ENCODE results near the gene CELSR1.

The CELSR1 gene

GRCh38 chr22:46347646-46348045 lies 189.8 kb downstream of the CELSR1 start:
- DNase-seq (ENCODE audit: low read depth, low spot score), result no peak
- H3K27ac ChIP-seq, result no peak overlapping the region

DNA sequence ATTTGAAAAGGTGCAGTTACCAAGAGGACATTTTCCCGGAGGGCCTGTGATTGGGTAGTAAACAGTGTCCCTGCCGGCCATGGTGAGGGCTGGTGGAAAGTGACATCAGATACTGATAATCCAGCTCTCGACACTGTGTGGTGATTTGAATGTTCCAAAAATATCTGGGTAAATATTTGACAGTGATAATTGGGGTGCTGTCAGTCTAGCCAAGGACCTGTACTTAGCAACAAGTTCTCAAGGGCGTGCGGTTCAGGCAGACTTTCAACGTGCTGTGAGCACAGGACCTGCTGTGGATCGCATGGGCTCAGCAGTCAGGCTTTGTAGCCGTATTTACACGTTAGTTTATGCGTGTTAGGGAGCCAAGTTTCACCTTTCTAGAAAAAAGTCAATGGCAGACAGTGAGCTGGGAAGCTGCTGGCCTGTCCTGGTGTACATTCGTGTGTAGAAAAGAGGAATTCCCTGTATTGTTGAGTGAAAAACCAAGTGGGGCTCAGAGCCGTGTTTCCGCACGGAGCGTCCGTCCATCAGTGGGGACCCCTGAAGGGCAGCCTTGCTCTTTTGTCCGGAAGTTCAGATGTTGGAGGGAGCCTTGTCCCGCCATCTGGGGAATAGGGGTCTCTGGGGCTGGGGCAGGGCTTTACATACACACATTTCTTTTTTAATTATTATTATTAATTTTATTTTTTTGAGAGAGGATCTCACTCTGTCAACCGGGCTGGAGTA lies 190.6 kb downstream of the CELSR1 start:
- DNase-seq (ENCODE audit: low read depth, low spot score), result no peak

DNA sequence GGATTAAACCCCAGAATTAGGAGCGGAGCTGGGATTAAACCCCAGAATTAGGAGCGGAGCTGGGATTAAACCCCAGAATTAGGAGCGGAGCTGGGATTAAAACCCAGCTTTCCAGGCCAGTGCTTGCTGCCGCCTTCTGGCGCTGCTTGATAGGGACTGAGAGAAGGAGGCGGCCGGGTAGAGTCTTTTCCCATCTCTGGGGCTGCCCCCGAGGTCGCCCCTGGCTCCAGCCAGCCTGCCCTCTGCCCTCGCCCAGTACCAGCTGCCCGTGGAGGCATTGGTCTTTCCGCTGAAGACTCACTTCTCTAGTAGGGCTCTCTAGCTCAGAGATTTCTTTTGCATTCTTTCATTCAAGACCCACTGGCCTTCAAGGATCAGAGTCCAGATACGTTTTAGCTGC lies 196.7 kb downstream of the CELSR1 start:
- DNase-seq (ENCODE audit: low read depth, low spot score), result no peak
- no peak overlapping the region for H3K27ac ChIP-seq

More for the DNA sequence above, 190.6 kb downstream of the CELSR1 start:
- H3K27ac ChIP-seq, result no peak overlapping the region

DNA sequence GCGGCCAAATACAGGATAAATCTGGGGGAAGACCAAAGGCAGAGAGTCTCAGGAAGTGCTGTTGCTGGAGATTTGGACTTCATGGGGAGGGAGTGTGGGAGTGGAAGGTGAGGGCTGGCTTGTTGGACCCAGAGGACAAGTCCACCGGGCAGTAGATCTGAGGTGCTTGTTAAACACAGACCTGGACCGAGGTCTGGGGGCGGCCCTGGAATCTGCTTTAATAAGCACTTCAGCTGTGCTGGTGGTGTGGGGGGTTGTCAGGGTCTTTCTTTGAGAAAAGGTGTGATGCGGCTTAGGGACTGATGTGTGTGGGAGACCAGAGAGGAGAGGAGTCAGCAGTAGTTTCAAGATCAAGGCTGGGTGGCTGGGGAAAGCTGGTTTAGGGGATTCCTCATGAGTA lies 197.5 kb downstream of the CELSR1 start:
- H3K27ac ChIP-seq, result no peak overlapping the region
- no peak for DNase-seq (ENCODE audit: low read depth, low spot score)

GRCh38 chr22:46338636-46339035 lies 198.8 kb downstream of the CELSR1 start:
- H3K27ac ChIP-seq, result no peak overlapping the region
- DNase-seq (ENCODE audit: low read depth, low spot score), result no peak

GRCh38 chr22:46337870-46338269 lies 199.6 kb downstream of the CELSR1 start:
- no peak overlapping the region for H3K27ac ChIP-seq
- DNase-seq (ENCODE audit: low read depth, low spot score), result no peak

- H3K27ac ChIP-seq, result peak overlapping the region; percentile 64
- no peak for DNase-seq (ENCODE audit: low read depth, low spot score)
Measured at GRCh38 chr22:46336119-46337078, 201.0 kb downstream of the CELSR1 start.

- H3K27ac ChIP-seq, result peak within 1 kb of the TSS; percentile 64
- peak; percentile 41 for DNase-seq (ENCODE audit: low read depth, low spot score)
Measured at GRCh38 chr22:46335201-46336118, 202.0 kb downstream of the CELSR1 start, which contains the start of gene TRMU. Gene TRMU (plus strand): TSS chr22:46335714. CDS start chr22:46335765, 51 bp downstream.

GRCh38 chr22:46331496-46331895 lies 205.9 kb downstream of the CELSR1 start:
- no peak for DNase-seq (ENCODE audit: low read depth, low spot score)
- no peak overlapping the region for H3K27ac ChIP-seq

DNA sequence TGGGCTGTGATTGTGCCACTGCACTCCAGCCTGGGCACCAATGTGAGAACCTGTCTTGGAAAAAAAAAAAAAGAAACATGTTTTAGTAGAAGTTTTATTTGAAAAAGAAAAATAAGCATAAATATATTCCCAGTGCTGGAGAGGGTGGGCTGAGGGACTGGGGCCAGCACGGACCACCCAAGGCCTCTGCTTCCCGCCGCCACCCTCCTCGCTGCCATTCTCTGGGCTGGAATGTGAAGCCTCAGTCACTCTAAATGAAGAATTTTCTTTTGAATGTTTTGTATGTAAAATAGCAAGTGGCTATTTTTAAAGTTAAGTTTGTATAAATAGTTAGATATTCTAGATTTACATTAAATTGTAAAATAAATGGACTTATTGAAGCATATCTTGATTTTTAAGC lies 207.0 kb downstream of the CELSR1 start:
- DNase-seq (ENCODE audit: low read depth, low spot score), result no peak
- H3K27ac ChIP-seq, result no peak overlapping the region

DNA sequence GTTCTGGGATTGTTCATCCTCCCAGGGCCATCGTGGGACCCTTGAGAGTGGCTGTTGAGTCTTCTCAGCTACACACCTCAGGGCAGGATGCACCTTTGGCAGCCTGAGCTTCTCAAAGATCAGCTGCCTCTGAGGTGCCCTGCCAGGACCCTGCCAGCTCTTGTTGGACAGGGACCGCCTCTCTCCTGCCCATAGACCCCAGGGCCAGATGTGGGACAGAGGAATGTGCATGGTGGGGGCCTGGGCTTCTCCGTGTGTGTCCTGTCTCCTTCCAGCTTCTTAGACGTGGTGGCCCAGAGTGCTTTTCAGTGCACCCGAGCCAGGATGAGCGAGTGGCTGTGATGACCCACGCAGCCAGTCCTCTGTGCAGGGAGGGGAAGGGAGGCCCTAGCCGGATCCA lies 207.8 kb downstream of the CELSR1 start:
- H3K27ac ChIP-seq, result no peak overlapping the region
- DNase-seq (ENCODE audit: low read depth, low spot score), result no peak

GRCh38 chr22:46328797-46329196 lies 208.6 kb downstream of the CELSR1 start:
- no peak for DNase-seq (ENCODE audit: low read depth, low spot score)
- H3K27ac ChIP-seq, result no peak overlapping the region

DNA sequence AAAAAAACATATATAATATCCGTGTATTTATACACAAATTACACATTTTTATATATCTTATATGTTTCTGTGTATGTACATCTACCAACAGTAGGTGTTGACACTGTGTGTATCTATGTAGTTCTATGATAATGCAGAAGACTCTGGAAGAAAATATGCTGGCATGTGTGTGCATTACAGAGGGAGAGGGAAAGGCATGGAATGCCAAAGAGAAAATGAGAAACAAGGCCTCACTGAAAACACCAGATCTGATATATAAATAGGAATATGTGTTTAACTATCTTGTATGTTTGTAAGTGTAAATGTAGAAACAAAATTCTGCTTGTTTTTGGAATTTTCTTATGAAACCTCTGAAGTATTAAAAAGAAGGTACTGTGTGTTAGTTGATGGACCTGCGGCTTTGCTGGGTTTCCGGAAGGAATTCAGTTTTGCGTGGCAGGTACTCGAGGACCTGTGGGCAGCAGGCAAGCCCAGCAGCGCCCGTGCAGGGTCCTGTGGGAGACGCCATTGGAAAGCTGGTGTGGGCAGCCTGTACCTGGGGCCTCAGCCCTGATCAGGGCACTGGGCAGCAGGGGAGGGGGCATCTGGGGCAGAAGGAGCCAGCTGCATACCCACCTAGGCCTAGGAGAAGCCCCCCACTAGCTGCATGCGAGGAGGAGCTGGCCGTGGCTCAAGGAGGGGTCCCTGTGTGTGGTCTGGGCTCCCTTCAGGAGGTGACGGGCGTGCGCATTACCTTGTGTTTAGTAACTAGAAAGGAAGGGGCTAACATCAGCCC lies 209.5 kb downstream of the CELSR1 start:
- no peak overlapping the region for H3K27ac ChIP-seq
- no peak for DNase-seq (ENCODE audit: low read depth, low spot score)

DNA sequence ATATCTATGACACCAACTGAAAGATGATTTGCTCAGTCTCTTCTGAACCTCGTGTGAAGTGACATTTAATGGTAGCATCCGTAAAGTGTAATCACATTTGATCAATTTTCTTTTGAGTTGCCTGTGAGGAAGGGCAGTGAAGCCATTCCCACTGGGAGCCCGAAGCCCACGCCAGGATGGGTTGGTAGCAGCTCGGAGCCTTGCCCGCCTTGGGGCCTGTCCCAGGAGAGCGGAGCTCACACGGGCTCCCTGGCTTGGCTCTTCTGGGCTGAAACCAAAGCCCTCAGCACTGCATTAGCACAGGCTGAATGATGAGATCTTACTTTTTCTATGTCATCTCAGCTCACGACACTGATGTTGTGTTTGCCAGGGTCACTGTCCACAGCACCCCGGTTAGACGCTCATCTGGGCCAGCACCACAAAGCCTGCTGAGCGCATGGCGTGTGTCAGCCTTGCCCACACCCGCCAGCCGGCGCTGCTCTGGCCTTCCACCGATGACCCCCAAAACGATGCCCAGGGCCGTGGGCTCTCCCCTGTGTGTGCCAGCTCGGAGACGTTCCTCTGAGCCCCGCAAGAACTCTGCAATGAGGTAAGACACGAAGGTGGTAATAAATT lies 211.2 kb downstream of the CELSR1 start:
- DNase-seq (ENCODE audit: low read depth, low spot score), result no peak
- no peak overlapping the region for H3K27ac ChIP-seq

DNA sequence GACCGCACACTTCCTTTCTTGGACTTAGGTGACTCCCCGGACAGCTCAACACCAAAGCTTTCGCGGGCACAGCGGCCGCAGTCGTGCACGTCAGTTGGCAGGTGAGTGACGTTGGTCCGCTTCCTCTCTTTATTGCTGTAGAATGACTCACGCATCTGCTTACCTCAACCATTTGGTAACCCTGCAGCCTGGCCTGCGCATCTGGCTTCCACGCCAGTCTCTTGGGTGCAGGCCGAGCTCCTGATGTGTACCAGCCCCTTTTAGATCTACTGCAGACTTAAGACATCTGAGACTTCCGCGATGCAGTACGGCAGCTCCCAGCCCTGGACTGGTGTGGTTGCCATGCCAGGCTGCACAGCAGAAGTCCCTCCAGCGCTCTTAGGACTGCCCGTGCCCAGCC lies 214.3 kb downstream of the CELSR1 start:
- no peak overlapping the region for H3K27ac ChIP-seq
- no peak for DNase-seq (ENCODE audit: low read depth, low spot score)

DNA sequence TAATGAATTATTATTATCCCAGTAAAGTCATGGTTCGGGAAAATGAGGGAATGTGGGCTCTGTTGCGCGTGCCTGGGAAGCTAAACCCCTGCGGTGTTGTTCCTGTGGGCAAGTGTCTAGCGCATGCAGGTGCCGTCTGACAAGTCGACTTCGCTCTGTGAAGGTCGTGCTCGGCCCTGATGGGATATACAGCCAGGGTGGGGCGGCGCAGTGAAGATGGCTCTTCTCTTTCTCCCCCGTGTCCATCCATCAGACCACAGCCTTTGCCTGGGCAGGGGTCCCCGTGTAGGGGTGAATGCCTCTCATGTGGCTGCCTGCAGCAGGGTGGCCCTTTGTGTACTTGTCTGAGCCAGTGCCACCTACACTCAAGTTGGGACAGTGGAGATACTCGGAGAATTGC lies 214.7 kb downstream of the CELSR1 start:
- no peak for DNase-seq (ENCODE audit: low read depth, low spot score)
- no peak overlapping the region for H3K27ac ChIP-seq

DNA sequence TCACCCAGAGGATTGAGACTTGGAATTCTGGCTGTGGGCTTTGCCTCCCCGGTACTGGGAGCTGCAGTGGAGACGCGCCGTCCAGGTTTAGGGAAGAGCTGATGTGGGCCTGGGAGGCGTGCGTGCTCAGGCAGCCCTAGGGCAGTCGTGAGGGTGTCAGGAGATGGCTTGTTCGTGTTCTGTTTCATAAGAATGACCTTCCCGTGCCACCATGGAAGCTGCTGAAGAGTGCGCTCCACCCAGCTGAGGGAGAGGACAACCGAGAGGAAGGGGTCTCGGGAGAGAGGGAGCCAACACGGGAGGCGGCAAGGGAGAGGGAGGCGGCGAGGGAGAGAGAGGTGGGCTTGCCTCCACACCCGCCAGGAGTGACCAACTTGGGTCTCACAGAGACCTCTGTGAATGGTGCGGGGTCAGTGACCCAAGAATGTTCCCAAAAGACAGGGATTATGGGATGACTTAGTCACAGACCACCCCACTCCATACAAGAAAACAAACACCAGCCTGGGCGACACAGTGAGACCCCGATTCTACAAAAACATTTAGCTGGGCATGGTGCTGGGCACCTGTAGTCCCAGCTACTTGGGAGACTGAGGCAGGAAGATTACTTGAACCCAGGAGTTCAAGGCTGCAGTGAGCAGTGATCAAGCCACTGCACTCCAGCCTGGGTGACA lies 216.6 kb downstream of the CELSR1 start:
- no peak overlapping the region for H3K27ac ChIP-seq
- no peak for DNase-seq (ENCODE audit: low read depth, low spot score)

DNA sequence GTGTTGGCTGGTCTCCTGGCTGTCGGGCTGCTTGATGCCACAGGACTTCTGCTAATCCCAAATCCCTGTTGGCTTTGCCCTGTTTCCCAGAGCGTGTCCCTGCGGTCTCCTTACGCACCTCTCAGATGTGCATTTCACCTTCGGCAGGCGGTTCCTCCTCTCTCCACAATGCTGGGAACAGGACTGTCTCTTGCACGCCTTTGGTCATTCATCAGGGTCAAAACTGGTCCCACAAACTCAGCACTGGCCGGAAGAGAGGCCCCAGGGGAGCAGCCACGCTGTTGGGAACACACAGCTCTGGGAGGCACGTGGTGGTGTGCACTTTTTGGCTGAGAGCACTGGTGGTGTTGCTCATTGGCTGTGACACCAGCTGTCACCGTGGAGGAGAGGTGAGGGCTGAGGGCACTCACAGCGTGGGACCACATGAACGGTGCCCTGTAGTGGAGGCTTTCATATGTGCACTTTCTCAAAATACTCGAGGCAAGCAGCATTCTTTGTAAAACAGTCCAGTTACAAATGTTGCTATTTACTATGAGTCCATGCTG lies 217.2 kb downstream of the CELSR1 start:
- no peak overlapping the region for H3K27ac ChIP-seq
- DNase-seq (ENCODE audit: low read depth, low spot score), result no peak
